Endothelial cell (in vitro differentiated cells): Measurements from ENCODE around the gene MMP24. TPM values are rescaled to one million over a fixed set of nuclear protein-coding genes. Genes with fewer than 3 reads are reported as not detected.

Source experiments
- DNase-seq: peaks from one replicate; pipeline ENCODE4 v3.0.0; 2021; ENCODE audit warnings: low spot score
- H3K27ac Mint-ChIP-seq: one replicate; pipeline ENCODE4 v1.8.0; 2021; ENCODE audit warnings: mixed read lengths, inconsistent platforms; ENCODE audit not compliant: unreplicated experiment
- H3K27me3 Mint-ChIP-seq: one replicate; pipeline ENCODE4 v1.8.0; 2021; ENCODE audit warnings: mild to moderate bottlenecking, moderate library complexity, mixed read lengths, inconsistent platforms; ENCODE audit not compliant: unreplicated experiment
- H3K36me3 Mint-ChIP-seq: one replicate; pipeline ENCODE4 v1.8.0; 2021; ENCODE audit warnings: mild to moderate bottlenecking, low read depth, mixed read lengths, inconsistent platforms; ENCODE audit not compliant: unreplicated experiment
- H3K4me1 Mint-ChIP-seq: one replicate; pipeline ENCODE4 v1.8.0; 2021; ENCODE audit warnings: mild to moderate bottlenecking, mixed read lengths, inconsistent platforms; ENCODE audit not compliant: unreplicated experiment
- H3K4me3 Mint-ChIP-seq: one replicate; pipeline ENCODE4 v1.8.0; 2021; ENCODE audit warnings: mild to moderate bottlenecking, mixed read lengths, inconsistent platforms; ENCODE audit not compliant: unreplicated experiment
- H3K9me3 Mint-ChIP-seq: one replicate; pipeline ENCODE4 v1.8.0; 2021; ENCODE audit warnings: mixed read lengths, inconsistent platforms; ENCODE audit not compliant: unreplicated experiment
- total RNA-seq: library from RNA; stranded (reverse); fragmentation: NEBNext Ultra II Directional; extraction: Animal tissue kit (Norgen Biotek cat#: 25700); gene quantifications from one replicate; pipeline ENCODE4 v1.2.1, GENCODE V29; 2021; ENCODE audit not compliant: unreplicated experiment
- TF ChIP-seq, protein P1 (sequence below): fragments of 200-600 bp; sonication (generic); IDR thresholded peaks from one replicate; pipeline ENCODE4 v1.5.0; 2021; ENCODE audit warnings: antibody characterized with exemption; ENCODE audit not compliant: unreplicated experiment

The MMP24 gene
- total RNA-seq, 1 donor from 2014 or later, result 9.1 TPM

DNA sequence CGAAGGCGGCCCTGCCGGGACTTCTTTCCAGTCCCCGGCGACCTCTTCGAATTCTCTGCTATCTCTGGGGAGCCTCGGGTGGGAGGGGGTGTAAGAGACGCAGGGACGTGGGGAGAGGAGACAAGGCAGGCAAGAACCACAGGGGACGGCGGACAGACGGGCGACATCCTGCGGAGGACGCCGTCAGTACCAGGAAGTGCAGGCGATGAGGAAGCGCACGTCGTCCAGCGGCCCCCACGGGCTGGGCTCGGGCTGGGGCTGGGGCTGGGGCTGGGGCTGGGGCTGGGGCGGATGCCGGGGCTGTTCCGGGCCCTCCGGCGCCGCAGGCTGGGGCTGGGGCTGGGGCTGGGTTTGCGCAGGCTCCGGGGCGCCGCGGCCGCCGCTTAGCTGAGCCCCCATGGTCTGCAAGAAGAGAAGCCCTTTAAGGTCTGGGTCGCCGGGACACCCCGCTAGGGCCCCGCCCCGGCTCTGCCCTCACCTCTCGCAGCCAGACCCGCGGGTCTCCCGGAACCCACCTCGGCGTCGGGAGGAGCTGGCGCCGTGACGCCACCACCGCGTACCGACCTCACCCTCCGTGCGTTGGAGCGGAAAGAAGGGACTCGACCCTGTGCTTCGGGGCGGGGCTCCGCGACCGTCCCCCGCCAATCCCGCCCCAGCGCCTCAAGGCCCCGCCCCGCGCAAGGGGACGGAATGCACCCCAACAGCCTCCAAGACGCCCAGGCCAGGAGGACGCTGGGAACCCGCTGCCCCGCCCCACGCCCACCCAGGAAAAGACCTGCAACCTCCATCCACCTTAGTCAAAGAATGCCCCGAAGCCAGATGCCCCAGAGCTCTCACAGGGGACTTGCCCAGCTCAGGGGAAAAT, 51.3 kb downstream of the MMP24 start, which contains the start of gene MMP24OS:
TSS of gene MMP24OS (minus strand) at position 592 of the 865 bp plus-strand sequence. CDS start at position 399, 193 bp downstream.
- H3K9me3 Mint-ChIP-seq, result no peaks in the 10 kb centered on the region
- peaks cover 6% of the 10 kb centered on the region for H3K4me1 Mint-ChIP-seq
- H3K4me3 Mint-ChIP-seq, result peak within 1 kb of the TSS; percentile 96
- peaks cover 29% of the 10 kb centered on the region for H3K27me3 Mint-ChIP-seq
- peak within 1 kb of the TSS; percentile 98 for H3K27ac Mint-ChIP-seq
- H3K36me3 Mint-ChIP-seq, result peaks cover 38% of the 10 kb centered on the region
- DNase-seq, result peak; percentile 87
- TF ChIP-seq, protein P1, sequence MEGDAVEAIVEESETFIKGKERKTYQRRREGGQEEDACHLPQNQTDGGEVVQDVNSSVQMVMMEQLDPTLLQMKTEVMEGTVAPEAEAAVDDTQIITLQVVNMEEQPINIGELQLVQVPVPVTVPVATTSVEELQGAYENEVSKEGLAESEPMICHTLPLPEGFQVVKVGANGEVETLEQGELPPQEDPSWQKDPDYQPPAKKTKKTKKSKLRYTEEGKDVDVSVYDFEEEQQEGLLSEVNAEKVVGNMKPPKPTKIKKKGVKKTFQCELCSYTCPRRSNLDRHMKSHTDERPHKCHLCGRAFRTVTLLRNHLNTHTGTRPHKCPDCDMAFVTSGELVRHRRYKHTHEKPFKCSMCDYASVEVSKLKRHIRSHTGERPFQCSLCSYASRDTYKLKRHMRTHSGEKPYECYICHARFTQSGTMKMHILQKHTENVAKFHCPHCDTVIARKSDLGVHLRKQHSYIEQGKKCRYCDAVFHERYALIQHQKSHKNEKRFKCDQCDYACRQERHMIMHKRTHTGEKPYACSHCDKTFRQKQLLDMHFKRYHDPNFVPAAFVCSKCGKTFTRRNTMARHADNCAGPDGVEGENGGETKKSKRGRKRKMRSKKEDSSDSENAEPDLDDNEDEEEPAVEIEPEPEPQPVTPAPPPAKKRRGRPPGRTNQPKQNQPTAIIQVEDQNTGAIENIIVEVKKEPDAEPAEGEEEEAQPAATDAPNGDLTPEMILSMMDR, result no peak

DNA sequence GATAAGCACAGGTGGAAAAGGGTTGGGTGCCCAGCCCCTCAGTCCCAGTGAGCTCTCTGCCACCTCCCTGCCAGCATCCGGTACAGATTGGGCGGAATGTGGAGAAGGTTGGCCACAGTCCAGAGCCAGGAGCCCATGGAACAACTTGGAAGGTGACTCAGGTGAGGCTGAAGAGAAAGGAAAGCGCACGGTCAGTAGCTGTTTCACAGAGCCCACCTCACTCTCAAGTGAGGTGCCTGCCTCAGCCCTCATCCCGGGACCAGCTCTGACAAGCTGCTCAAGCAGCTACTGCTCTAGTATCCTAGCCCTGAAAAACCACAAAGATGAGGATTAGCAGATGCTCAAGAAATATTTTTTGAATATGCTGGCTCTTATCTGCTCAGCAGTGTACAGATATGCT, 52.5 kb downstream of the MMP24 start:
- H3K9me3 Mint-ChIP-seq, result no peaks in the 10 kb centered on the region
- H3K36me3 Mint-ChIP-seq, result peaks cover 31% of the 10 kb centered on the region
- no peak overlapping the region for H3K27ac Mint-ChIP-seq
- no peak for DNase-seq
- peaks cover 33% of the 10 kb centered on the region for H3K27me3 Mint-ChIP-seq
- H3K4me3 Mint-ChIP-seq, result no peak overlapping the region
- H3K4me1 Mint-ChIP-seq, result peaks cover 14% of the 10 kb centered on the region
- TF ChIP-seq, protein P1, result no peak

DNA sequence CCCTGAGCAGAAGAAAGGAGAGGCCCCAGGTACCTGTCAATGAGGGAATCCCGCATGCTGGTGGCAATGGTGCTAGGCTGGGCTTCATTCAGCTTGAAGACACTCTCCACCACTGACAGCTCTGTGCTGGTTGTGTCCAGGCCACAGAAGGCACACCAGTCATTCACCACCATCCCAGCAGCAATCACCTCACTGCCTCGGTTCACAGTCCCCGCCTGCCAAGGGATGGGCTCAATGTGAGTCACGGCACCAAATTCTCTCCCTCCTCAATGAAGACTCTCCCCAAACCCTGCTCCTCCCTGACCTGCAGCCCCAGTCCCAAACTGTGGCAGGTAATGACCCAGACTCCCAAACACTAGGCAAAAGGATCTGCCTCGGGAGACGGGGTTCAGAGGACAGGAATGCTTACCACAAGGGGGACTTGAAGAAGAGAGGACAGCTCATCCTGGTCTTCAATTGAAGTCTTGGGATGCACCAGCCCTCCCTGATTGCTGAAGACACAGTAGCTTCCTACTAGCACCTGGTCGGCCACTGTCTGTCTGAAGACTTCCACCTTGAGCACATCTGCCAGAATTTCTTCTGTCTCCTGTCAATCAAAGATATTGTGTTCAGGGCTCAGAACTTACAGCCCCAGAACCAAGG, 53.2 kb downstream of the MMP24 start:
- DNase-seq, result no peak
- H3K36me3 Mint-ChIP-seq, result peaks cover 31% of the 10 kb centered on the region
- peaks cover 14% of the 10 kb centered on the region for H3K4me1 Mint-ChIP-seq
- TF ChIP-seq, protein P1, result no peak
- peaks cover 33% of the 10 kb centered on the region for H3K27me3 Mint-ChIP-seq
- no peaks in the 10 kb centered on the region for H3K9me3 Mint-ChIP-seq
- peak overlapping the region; percentile 39 for H3K4me3 Mint-ChIP-seq
- no peak overlapping the region for H3K27ac Mint-ChIP-seq

DNA sequence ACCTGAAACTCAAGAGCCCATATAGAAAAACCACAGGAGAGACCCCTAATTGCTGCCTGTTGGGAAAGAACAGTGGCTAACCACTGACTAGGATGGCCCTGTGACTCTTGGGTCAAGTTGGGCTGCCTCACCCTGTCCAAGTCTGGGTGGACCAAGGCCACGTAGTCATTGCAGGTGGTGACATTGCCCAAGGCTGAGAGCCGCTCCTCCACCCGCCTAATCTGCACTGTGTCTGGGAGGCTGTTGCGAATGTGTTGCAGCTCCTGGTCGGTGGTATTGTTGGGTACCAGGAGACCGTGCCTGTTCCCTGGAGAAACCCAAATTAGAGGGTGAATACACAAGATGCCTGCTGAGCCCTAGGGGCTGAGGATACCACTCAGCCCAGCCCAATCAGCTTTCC, 54.0 kb downstream of the MMP24 start:
- H3K4me1 Mint-ChIP-seq, result peaks cover 19% of the 10 kb centered on the region
- H3K36me3 Mint-ChIP-seq, result peaks cover 32% of the 10 kb centered on the region
- H3K27ac Mint-ChIP-seq, result no peak overlapping the region
- DNase-seq, result no peak
- TF ChIP-seq, protein P1, result no peak
- peaks cover 37% of the 10 kb centered on the region for H3K27me3 Mint-ChIP-seq
- H3K9me3 Mint-ChIP-seq, result no peaks in the 10 kb centered on the region
- H3K4me3 Mint-ChIP-seq, result no peak overlapping the region
